ENCODE results near the gene JPH3.

DNA sequence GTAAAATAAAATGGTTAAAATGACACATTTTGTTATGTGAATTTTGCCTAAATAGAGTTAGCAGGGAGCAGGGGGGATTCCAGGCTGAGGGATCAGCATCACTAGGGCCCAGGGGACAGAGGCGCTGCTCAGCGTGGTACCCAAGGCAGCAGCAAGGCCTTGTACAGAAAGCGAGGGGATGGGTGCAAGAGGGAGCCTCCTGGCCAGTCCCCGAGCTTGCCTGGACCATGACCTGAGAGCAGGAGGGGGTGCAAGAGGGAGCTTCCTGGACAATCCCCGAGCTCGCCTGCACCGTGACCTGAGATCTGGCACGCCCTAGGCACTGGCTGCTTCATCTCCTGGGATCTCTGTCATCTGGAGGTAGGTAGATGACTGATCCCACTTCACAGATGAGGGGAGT, 17.3 kb upstream of the JPH3 start:
- TF ChIP-seq YY1 (IDR thresholded peaks at IDR 0.05; ENCODE audit: insufficient read depth, insufficient read length) (no peak), ZNF274 (IDR thresholded peaks at IDR 0.05; ENCODE audit: low read depth, low read length) (no peak), SUZ12 (IDR thresholded peaks at IDR 0.05; ENCODE audit: extremely low read depth, insufficient read depth, insufficient read length) (no peak)
